HG02610 (cell line): Measurements from ENCODE around the gene BRF1.

Experiments used
- ATAC-seq: cut with Tn5 transposase; IDR thresholded peaks from one replicate; pipeline ENCODE4 v1.9.1; 2021; ENCODE audit warnings: mild to moderate bottlenecking, moderate library complexity; ENCODE audit not compliant: unreplicated experiment

Gene BRF1

DNA sequence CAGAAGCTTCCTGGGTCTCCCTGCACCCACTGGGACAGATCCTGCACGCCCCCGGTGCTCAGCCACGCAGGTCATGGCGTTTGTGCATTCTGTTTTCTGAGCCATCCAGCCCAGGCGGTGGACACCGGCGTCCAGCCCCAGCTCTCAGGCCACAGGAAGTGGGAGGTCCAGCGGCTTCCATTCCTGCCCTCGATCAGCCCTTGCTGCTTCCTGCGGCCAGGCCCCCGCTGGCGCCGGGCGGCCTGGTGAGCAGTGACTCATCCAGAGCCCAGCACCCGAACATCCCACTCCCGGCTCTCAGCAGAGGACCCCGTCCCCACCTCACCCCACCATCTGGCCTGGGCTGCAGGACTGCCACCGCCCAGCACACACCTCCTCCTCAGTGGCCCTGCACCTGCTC is 101.7 kb downstream of the BRF1 start:
- ATAC-seq = no peak

GRCh38 chr14:105198588-105198987 is 102.2 kb downstream of the BRF1 start:
- ATAC-seq = no peak

DNA sequence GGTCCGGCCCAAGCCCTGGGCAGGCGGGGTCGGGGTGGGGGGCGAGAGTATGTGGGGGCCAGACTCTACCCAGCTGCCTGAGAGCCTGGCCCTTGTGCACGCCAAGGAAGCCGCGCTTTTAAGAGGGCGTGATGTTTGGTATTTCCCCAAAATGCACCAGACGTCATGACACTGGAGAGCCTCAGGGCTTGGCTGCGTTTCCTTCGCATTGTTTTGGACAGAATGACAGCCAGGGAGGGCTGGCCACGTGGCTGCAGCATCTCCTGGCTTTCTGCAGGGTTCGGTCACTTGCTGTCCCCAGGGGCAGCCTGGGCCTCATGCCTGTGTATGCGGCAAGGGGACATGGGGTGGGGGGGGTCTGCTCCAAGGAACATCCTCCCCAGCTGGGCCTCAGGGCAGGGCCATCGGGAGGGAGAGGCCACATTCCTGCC is 103.6 kb downstream of the BRF1 start:
- no peak for ATAC-seq

GRCh38 chr14:105196265-105196960 is 104.4 kb downstream of the BRF1 start:
- ATAC-seq = no peak

DNA sequence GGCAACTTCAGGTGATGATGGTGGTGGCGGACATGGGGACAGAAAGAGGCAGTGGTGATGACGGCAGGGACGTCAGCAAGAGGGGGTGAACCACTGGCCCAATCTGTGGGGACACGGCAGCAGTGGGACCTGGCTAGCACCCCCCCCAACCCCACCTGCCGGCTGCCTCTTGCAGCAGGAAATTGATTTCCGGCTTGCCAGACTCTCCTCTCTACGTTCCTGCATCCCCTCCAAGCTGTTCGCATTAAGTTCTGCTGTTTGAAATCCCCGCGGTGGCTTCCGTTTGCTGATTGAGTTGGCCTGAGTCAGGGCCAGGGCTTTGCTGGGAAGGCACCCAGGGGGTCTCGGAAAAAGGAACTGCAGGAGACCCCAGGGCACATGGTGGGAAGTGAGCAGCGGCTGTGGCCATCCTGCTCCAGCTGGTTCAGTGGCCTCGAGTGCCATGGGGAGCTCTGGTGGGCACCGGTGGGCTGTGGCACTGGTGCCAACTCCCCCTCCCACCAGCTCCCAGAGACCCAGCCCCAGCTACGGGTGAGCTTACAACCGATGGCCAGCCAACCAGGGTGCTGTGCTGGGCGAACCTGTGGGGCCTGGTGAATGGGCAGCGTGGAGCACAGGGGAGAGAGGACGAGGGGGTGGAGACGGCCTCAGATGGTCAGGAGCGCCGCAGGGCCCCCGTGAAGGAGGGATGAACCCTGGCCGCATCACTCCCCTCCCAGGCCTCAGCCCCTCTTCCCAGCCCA is 105.1 kb downstream of the BRF1 start:
- ATAC-seq = no peak

- no peak for ATAC-seq
Observed at GRCh38 chr14:105195051-105195450, 105.8 kb downstream of the BRF1 start.

- ATAC-seq = no peak
Observed at GRCh38 chr14:105193916-105194782, 106.7 kb downstream of the BRF1 start.

DNA sequence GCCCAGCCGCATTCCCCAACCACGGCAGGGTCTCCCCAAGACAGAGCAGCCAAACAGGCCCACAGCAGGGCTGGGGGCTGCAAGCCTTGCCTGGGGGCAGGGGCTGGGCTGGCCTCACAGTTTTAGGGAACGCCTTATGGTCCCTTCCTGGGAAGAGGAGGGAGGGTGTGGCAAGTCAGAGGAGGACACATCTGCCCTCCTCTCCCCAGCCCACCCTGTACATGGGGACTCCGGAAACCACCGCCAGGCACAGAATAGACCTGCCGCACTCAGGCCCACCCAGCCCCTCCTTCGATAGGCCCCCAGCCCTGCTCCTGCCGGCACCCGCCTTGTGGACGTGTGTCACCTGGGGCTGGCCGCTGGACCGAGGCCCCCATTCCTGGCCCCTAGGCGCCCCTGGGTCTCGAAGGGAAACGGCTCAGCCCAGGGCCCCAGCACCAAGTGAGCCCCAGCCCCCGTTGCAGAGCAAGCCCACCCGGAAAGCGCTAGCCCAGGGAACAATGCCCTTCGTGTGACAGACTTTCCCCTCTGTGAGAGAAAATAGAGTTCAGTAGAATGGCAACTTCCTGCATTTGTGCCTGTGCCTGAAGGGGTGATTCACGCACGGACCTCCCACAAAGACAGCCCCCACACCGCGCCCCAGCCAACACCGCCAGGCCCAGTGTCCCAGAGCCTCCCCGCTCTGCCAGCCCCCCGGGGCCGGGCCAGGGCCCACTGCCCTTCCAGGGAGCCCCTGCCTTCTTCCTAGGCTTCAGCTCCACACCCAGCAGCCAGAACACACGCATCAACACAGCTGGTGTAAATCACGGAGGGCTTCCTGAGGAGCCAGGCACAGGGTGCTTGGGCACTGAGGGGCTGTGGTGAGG is 107.7 kb downstream of the BRF1 start:
- no peak for ATAC-seq

GRCh38 chr14:105187935-105188524 is 112.8 kb downstream of the BRF1 start:
- ATAC-seq = no peak

DNA sequence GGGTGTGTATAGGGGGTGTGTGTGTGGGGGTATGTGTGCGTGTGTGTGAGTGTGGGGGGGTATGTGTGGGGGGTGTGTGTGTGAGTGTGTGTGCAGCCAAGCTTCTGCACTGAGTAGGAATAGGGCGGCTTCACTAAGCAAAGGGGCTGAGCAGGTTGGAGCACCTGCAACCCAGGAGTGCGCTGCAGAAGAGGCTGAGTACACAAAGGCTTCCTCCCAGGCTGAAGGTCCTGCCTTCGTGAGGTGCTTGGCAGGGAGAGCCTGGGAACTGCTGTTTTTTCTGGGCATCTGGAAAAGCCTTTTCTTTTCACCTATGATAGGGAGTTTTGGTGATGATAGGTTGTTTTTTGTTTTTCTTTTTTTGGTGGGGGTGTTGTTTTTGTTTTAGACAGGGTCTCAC is 113.7 kb downstream of the BRF1 start:
- ATAC-seq = no peak

DNA sequence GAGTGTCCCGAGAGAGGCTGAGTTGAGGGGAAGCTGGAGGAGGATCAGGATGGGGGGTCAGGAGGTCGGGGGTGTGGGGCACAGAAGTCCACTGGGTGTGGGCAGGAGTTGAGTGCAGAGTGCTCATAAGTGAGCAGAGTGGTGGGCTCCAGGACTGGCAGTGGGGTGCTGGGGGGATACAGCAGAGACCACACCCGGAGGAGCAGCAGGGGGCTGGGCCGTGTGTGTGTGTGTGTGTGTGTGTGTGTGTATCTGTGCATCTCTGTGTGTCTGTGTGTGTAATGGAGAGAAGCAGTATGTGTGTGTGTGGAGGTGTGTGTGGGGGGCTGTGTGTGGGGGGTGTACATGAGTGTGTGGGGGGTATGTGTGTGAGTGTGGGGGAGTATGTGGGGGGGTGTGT is 114.8 kb downstream of the BRF1 start:
- no peak for ATAC-seq

GRCh38 chr14:105185001-105185400 is 115.8 kb downstream of the BRF1 start:
- no peak for ATAC-seq

DNA sequence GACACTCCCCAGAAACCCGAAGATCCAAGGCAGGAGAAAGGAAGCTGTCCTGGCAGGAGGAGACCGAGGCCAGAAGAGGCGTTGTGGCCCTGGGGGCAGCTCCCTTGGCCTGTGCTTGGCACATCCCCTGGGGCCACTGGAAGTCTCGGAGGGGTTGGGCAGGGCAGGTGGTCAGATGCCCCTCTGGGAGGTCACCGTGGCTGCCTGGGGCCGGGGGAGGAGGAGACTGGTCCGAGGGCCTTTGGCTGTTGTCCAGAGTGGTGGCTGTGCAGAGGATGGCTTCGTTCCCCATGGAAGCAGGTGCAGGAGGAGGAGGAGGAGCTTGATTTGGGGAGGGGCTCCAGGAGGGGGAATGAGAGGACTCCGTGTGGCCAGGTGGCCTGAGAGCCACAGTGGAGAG is 116.3 kb downstream of the BRF1 start:
- no peak for ATAC-seq

- ATAC-seq = no peak
Observed at GRCh38 chr14:105182296-105183020, 118.3 kb downstream of the BRF1 start.

- ATAC-seq = no peak
Observed at GRCh38 chr14:105181549-105182295, 119.1 kb downstream of the BRF1 start.

GRCh38 chr14:105180592-105181548 is 119.9 kb downstream of the BRF1 start, which contains the start of gene NUDT14:
Gene NUDT14 (minus strand): TSS chr14:105181312. CDS start chr14:105181209, 103 bp downstream.
- ATAC-seq = peak; percentile 51

DNA sequence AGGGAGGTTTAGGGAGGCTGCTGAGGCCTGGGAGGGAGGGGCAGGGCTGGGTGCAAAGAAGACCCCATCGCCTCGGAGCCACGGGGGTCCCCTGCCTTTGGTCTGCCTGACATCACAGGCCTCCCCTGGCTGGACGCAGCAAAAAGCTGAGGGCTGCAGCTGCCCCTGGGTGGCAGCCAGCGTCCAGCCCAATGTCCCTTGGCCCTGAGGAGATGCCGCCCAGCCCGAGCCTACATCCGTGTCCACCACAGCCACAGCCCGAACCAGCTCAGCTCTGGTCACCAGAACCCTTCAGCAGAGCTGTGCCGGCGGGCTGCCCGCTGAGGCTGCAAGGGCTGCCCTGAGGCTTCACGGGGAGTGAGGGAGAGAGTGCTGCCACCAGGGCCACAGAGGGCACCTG is 121.6 kb downstream of the BRF1 start:
- ATAC-seq = no peak

GRCh38 chr14:105178868-105179140 is 122.0 kb downstream of the BRF1 start:
- no peak for ATAC-seq
